ENCODE data around the gene PCBP2. TPM values are rescaled to one million over a fixed set of nuclear protein-coding genes. Genes with fewer than 3 reads are reported as not detected.
A peak's percentile ranks its signal among the peaks of the same experiment; 100 is the strongest.

Gene PCBP2
- total and polyA plus RNA-seq, 10 of the 15 experiments (the other 5 are each of a cell fraction or from before 2014, with no cell fraction given) = 109 to 803 (median 327) TPM

DNA sequence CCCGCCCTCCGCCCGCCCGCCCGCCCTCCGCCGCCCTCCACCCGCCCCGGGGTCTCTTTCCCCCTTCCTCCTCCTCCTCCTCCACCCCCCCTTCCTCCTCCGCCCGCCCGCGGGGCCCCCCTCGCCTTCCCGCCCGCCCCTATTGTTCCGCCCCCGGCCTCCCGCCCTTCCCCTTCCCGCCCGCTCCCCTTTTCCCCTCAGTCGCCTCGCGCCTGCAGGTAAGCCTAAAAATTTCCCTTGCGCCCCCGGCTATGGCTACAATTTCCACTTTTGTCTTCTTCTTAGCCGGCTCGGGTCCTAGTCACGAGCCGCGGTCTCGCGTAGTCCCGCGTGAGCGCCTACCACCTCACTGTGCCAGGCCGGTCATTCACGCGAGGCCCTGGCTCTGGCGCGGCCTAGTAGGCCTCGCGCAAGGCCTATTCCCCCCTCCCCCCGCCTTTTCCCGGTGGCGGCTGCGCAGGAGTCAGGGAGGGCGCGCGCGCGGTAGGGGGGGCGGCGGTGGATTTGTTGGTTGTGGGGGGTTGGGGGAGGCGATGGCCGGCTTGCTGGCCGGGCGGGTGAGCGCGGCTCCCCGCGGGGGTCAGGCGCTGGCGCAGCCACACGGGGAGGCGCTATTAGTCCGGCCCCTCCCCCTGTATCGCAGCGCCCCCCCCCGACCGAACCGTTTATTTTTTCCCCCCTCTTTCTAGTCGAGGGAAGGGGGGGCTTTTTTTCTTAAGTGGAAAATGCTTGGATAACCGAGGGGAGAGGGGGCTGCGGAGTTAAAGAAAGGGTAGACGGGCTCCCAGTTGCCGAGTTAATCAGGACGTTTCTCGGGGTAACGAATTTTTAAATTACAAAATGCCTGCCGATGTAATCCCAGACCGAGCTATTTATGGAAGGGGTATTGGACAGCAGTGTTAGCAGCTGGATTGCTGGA, 516 bp downstream of the PCBP2 start (continued):
- TF ChIP-seq ATF7 (IDR thresholded peaks at IDR 0.05; ENCODE audit: low read depth) (no peak), TCF7 (IDR thresholded peaks at IDR 0.05; ENCODE audit: borderline replicate concordance) (no peak), JUNB (IDR thresholded peaks at IDR 0.05) (no peak), BMI1 (IDR thresholded peaks at IDR 0.05; ENCODE audit: borderline replicate concordance) (no peak), POLR2AphosphoS5 (IDR thresholded peaks at IDR 0.05; ENCODE audit: low read length) (peak; percentile 74), NFYA (IDR thresholded peaks at IDR 0.05; ENCODE audit: borderline replicate concordance, low read depth, low read length) (no peak), MYC (IDR thresholded peaks at IDR 0.05; ENCODE audit: insufficient read depth, insufficient read length, insufficient replicate concordance, low read length, severe bottlenecking) (peak; percentile 83), SMARCA5 (IDR thresholded peaks at IDR 0.05) (peak; percentile 29; the same call in 1 of the 2 replicates), RFX5 (IDR thresholded peaks at IDR 0.05; ENCODE audit: low read depth, low read length) (no peak), ZNF24 (IDR thresholded peaks at IDR 0.05) (no peak), ZBTB4 (CRISPR knock-in tag; IDR thresholded peaks at IDR 0.05) (no peak), SMC3 (IDR thresholded peaks at IDR 0.05; ENCODE audit: borderline replicate concordance, low read length) (no peak), E2F8 (IDR thresholded peaks at IDR 0.05; ENCODE audit: low read depth, partially characterized antibody) (no peak), NBN (IDR thresholded peaks at IDR 0.05) (no peak; the same call in 1 of the 2 replicates), SREBF1 (IDR thresholded peaks at IDR 0.05; ENCODE audit: low read length) (no peak), KLF5 (IDR thresholded peaks at IDR 0.05; ENCODE audit: partially characterized antibody) (no peak), BRCA1 (IDR thresholded peaks at IDR 0.05; ENCODE audit: low read depth, low read length) (no peak)
- TF ChIP-seq, protein P1, sequence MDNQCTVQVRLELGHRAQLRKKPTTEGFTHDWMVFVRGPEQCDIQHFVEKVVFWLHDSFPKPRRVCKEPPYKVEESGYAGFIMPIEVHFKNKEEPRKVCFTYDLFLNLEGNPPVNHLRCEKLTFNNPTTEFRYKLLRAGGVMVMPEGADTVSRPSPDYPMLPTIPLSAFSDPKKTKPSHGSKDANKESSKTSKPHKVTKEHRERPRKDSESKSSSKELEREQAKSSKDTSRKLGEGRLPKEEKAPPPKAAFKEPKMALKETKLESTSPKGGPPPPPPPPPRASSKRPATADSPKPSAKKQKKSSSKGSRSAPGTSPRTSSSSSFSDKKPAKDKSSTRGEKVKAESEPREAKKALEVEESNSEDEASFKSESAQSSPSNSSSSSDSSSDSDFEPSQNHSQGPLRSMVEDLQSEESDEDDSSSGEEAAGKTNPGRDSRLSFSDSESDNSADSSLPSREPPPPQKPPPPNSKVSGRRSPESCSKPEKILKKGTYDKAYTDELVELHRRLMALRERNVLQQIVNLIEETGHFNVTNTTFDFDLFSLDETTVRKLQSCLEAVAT (IDR thresholded peaks at IDR 0.05) = no peak
- TF ChIP-seq, protein P2, sequence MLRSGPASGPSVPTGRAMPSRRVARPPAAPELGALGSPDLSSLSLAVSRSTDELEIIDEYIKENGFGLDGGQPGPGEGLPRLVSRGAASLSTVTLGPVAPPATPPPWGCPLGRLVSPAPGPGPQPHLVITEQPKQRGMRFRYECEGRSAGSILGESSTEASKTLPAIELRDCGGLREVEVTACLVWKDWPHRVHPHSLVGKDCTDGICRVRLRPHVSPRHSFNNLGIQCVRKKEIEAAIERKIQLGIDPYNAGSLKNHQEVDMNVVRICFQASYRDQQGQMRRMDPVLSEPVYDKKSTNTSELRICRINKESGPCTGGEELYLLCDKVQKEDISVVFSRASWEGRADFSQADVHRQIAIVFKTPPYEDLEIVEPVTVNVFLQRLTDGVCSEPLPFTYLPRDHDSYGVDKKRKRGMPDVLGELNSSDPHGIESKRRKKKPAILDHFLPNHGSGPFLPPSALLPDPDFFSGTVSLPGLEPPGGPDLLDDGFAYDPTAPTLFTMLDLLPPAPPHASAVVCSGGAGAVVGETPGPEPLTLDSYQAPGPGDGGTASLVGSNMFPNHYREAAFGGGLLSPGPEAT (IDR thresholded peaks at IDR 0.05; ENCODE audit: low read depth) = 0 out of 2 replicates have a peak, but pooled peaks have one; percentile 36
- TF ChIP-seq, protein P3, sequence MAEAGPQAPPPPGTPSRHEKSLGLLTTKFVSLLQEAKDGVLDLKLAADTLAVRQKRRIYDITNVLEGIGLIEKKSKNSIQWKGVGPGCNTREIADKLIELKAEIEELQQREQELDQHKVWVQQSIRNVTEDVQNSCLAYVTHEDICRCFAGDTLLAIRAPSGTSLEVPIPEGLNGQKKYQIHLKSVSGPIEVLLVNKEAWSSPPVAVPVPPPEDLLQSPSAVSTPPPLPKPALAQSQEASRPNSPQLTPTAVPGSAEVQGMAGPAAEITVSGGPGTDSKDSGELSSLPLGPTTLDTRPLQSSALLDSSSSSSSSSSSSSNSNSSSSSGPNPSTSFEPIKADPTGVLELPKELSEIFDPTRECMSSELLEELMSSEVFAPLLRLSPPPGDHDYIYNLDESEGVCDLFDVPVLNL (IDR thresholded peaks at IDR 0.05; ENCODE audit: low read depth, low read length) = no peak

Measured in GM12878 (cell line).